GM13977 (cell line): ENCODE measurements around the gene EFNA4.

Experiments used
- DNase-seq: peaks from one replicate; pipeline ENCODE4 v3.0.0; 2012; ENCODE audit warnings: low spot score
- in situ Hi-C: fragments of 300-500 bp; cut with MboI; formaldehyde crosslinking; loops from one replicate; pipeline ENCODE4 v1.12.0; 2022; ENCODE audit warnings: low sequenced_read_pairs, low pct_unique_long_range_greater_than_20kb, mixed read lengths, inconsistent platforms; ENCODE audit not compliant: unreplicated experiment
- TF ChIP-seq, protein P1 (sequence below): IDR thresholded peaks from 2 replicates; pipeline ENCODE4 v1.5.1; 2012; ENCODE audit warnings: mild to moderate bottlenecking, control low read depth; ENCODE audit not compliant: insufficient read depth; ENCODE audit errors: extremely low read depth, missing control alignments

Gene EFNA4

GRCh38 chr1:155034318-155035208, 29.0 kb upstream of the EFNA4 start:
- TF ChIP-seq, protein P1, sequence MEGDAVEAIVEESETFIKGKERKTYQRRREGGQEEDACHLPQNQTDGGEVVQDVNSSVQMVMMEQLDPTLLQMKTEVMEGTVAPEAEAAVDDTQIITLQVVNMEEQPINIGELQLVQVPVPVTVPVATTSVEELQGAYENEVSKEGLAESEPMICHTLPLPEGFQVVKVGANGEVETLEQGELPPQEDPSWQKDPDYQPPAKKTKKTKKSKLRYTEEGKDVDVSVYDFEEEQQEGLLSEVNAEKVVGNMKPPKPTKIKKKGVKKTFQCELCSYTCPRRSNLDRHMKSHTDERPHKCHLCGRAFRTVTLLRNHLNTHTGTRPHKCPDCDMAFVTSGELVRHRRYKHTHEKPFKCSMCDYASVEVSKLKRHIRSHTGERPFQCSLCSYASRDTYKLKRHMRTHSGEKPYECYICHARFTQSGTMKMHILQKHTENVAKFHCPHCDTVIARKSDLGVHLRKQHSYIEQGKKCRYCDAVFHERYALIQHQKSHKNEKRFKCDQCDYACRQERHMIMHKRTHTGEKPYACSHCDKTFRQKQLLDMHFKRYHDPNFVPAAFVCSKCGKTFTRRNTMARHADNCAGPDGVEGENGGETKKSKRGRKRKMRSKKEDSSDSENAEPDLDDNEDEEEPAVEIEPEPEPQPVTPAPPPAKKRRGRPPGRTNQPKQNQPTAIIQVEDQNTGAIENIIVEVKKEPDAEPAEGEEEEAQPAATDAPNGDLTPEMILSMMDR = no peak
- no peak for DNase-seq
- in situ Hi-C loops = no loop called here

GRCh38 chr1:155035936-155036335, 27.6 kb upstream of the EFNA4 start:
- no peak for DNase-seq
- in situ Hi-C loops = no loop called here
- TF ChIP-seq, protein P1 = no peak

DNA sequence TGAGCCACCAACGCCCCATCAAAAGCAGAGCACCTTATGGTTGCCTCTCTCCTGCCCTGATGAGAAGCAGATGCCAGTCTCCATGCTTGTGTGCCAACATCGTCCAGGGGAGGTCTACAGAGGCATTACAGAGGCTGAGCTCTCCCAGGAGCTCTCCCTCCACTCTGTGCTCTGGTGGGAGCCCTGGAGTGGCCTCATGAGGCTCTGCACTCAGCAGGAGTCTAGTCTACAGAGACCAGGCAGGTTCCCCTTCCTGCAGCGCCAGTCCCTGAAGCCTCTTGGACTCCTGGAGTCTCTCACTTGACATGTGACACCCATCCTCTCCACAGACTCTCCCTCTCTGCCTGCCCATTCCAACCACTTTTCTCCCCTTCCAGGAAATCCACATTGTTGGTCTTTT, 26.5 kb upstream of the EFNA4 start:
- TF ChIP-seq, protein P1 = no peak
- in situ Hi-C loops = no loop called here
- no peak for DNase-seq

- in situ Hi-C loops = no loop called here
- TF ChIP-seq, protein P1 = no peak
- DNase-seq = no peak
These were observed 25.6 kb upstream of the EFNA4 start for GRCh38 chr1:155037851-155038441.

- TF ChIP-seq, protein P1 = no peak
- DNase-seq = no peak
- in situ Hi-C loops = no loop called here
These were observed 24.8 kb upstream of the EFNA4 start for GRCh38 chr1:155038602-155039307.

DNA sequence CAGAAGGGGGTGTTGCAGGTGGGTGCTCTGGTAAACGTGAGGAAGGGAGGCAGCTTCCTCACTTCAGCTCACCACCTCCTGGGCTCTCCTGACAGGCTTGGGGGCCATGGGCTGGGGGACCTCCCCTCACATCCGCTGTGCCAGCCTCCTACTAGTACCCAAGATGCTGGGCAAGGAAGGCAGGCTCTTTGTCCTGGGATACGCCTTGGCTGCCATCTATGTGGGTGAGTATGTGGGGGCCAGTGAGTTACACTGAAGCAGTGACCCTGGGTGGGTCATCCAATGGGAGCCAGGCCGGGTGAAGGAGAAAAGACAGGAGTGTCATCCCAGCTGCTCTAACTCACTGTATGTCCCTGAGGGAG, 24.3 kb upstream of the EFNA4 start:
- DNase-seq = no peak
- in situ Hi-C loops = no loop called here
- TF ChIP-seq, protein P1 = no peak
